Measurements from ENCODE around the gene PHACTR3. TPM values are rescaled to one million over a fixed set of nuclear protein-coding genes. Genes with fewer than 3 reads are reported as not detected.

Gene PHACTR3
- total RNA-seq, 1 experiment from 2014 or later = 0.10 TPM

GRCh38 chr20:59802471-59803221 is 198.3 kb downstream of the PHACTR3 start:
- intact Hi-C loops (cut with micrococcal nuclease; ENCODE audit: unreplicated experiment) (no loop called here), in situ Hi-C loops (cut with HindIII; ENCODE audit: low pct_unique_long_range_greater_than_20kb, low sequenced_read_pairs) (no loop called here)
- peaks cover 9% of the 10 kb centered on the region; the same call in 1 of the 2 replicates for H3K9me3 ChIP-seq (ENCODE audit: control insufficient read depth, insufficient read depth, low read depth, low read length)
- CTCF ChIA-PET = no interaction called here
- no peak overlapping the region for H3K4me3 ChIP-seq (ENCODE audit: low read depth in 2 of 2, low read length in 2 of 2)
- H3K27me3 ChIP-seq (ENCODE audit: control insufficient read depth, insufficient read depth, low read length) = peaks cover 2% of the 10 kb centered on the region; the same call in 1 of the 2 replicates
- no peaks in the 10 kb centered on the region for H3K36me3 ChIP-seq (ENCODE audit: control insufficient read depth, insufficient read depth, low read length)
- ATAC-seq (no peak), DNase-seq (ENCODE audit: low read depth, low spot score) (no peak)
- H3K27ac ChIP-seq (ENCODE audit: low read length) = no peak overlapping the region
- TF ChIP-seq CTCF (IDR thresholded peaks at IDR 0.05) (no peak), REST (IDR thresholded peaks at IDR 0.05; ENCODE audit: insufficient read depth in 1 of 2, low read depth in 2 of 2, low read length in 1 of 2) (no peak), TCF7L2 (IDR thresholded peaks at IDR 0.05; ENCODE audit: low read depth, low read length) (no peak), POLR2AphosphoS5 (IDR thresholded peaks at IDR 0.05; ENCODE audit: low read depth, low read length) (no peak), SIN3A (IDR thresholded peaks at IDR 0.05; ENCODE audit: borderline replicate concordance, insufficient read depth, low read depth, low read length) (no peak)
- BruUV-seq (replicated peaks) = no TSS peak
- no peaks in the 10 kb centered on the region for H3K4me1 ChIP-seq (ENCODE audit: control insufficient read depth, insufficient read depth, low read length)
- POLR2A ChIA-PET = no interaction called here

- POLR2A ChIA-PET = no interaction called here
- in situ Hi-C loops (cut with HindIII; ENCODE audit: low pct_unique_long_range_greater_than_20kb, low sequenced_read_pairs) (no loop called here), intact Hi-C loops (cut with micrococcal nuclease; ENCODE audit: unreplicated experiment) (no loop called here)
- no peak for ATAC-seq
- no peaks in the 10 kb centered on the region for H3K4me1 ChIP-seq (ENCODE audit: control insufficient read depth, insufficient read depth, low read length)
- H3K9me3 ChIP-seq (ENCODE audit: control insufficient read depth, insufficient read depth, low read depth, low read length) = peaks cover 9% of the 10 kb centered on the region; the same call in 1 of the 2 replicates
- TF ChIP-seq REST (IDR thresholded peaks at IDR 0.05; ENCODE audit: insufficient read depth in 1 of 2, low read depth in 2 of 2, low read length in 1 of 2) (no peak), POLR2AphosphoS5 (IDR thresholded peaks at IDR 0.05; ENCODE audit: low read depth, low read length) (no peak), CTCF (IDR thresholded peaks at IDR 0.05) (no peak), TCF7L2 (IDR thresholded peaks at IDR 0.05; ENCODE audit: low read depth, low read length) (no peak), SIN3A (IDR thresholded peaks at IDR 0.05; ENCODE audit: borderline replicate concordance, insufficient read depth, low read depth, low read length) (no peak)
- no TSS peak for BruUV-seq (replicated peaks)
- H3K36me3 ChIP-seq (ENCODE audit: control insufficient read depth, insufficient read depth, low read length) = no peaks in the 10 kb centered on the region
- H3K27me3 ChIP-seq (ENCODE audit: control insufficient read depth, insufficient read depth, low read length) = peaks cover 2% of the 10 kb centered on the region; the same call in 1 of the 2 replicates
- H3K4me3 ChIP-seq (ENCODE audit: low read depth in 2 of 2, low read length in 2 of 2) = no peak overlapping the region
- CTCF ChIA-PET = no interaction called here
- no peak overlapping the region for H3K27ac ChIP-seq (ENCODE audit: low read length)
- DNase-seq (ENCODE audit: low read depth, low spot score) = no peak
Measured at GRCh38 chr20:59804347-59804746, 200.0 kb downstream of the PHACTR3 start.
